ENCODE data around the gene ELF4.

DNA sequence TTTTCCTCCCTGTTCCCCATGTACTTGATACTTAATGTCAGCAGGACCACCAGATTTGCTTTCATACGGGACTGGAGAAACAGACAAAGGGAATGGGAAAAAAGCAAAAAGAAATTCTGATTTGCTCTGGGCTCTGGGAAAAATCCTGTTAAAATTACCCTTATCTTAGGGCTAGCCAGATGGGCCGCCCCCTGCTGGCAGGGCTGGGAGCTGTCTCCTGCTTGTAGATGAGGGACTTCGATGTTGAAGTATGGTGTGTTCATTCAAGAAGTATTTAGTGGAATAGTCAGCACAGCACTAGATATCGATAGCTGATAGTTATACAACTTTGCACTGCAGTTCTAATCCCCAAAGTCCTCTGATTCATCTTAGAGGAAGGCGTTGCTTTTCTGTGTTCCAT lies 82.1 kb downstream of the ELF4 start:
- TF ChIP-seq, protein P1, sequence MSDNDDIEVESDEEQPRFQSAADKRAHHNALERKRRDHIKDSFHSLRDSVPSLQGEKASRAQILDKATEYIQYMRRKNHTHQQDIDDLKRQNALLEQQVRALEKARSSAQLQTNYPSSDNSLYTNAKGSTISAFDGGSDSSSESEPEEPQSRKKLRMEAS (IDR thresholded peaks at IDR 0.05; ENCODE audit: low read depth, low read length): no peak
- TF ChIP-seq, protein P2, sequence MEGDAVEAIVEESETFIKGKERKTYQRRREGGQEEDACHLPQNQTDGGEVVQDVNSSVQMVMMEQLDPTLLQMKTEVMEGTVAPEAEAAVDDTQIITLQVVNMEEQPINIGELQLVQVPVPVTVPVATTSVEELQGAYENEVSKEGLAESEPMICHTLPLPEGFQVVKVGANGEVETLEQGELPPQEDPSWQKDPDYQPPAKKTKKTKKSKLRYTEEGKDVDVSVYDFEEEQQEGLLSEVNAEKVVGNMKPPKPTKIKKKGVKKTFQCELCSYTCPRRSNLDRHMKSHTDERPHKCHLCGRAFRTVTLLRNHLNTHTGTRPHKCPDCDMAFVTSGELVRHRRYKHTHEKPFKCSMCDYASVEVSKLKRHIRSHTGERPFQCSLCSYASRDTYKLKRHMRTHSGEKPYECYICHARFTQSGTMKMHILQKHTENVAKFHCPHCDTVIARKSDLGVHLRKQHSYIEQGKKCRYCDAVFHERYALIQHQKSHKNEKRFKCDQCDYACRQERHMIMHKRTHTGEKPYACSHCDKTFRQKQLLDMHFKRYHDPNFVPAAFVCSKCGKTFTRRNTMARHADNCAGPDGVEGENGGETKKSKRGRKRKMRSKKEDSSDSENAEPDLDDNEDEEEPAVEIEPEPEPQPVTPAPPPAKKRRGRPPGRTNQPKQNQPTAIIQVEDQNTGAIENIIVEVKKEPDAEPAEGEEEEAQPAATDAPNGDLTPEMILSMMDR (IDR thresholded peaks at IDR 0.05; ENCODE audit: low read depth, low read length): peak; percentile 24
- no peak for TF ChIP-seq POLR2A (IDR thresholded peaks at IDR 0.05; ENCODE audit: extremely low read depth, insufficient read length)

Measured in NB4 (cell line).